ENCODE data around the gene NDUFAF7. TPM values are rescaled to one million over a fixed set of nuclear protein-coding genes. Genes with fewer than 3 reads are reported as not detected.

The NDUFAF7 gene
- total RNA-seq, 4 donors from 2014 or later: 11.3 to 35.7 (median 19.3) TPM

- no peak overlapping the region for H3K4me3 ChIP-seq
- no peaks in the 10 kb centered on the region for H3K9me3 ChIP-seq
- TF ChIP-seq POLR2A (IDR thresholded peaks at IDR 0.05): no peak
- TF ChIP-seq CTCF (IDR thresholded peaks at IDR 0.05): no peak
- no peaks in the 10 kb centered on the region for H3K4me1 ChIP-seq
- no peaks in the 10 kb centered on the region for H3K27me3 ChIP-seq
- no peak for DNase-seq
- no peak overlapping the region for H3K27ac ChIP-seq
- no peaks in the 10 kb centered on the region for H3K36me3 ChIP-seq
- intact Hi-C loops (cut with DNase I; ENCODE audit: low total_unique reads): no loop called here
These were observed 40.1 kb downstream of the NDUFAF7 start for GRCh38 chr2:37271376-37272067.

- TF ChIP-seq CTCF (IDR thresholded peaks at IDR 0.05): no peak
- TF ChIP-seq POLR2A (IDR thresholded peaks at IDR 0.05): no peak
- intact Hi-C loops (cut with DNase I; ENCODE audit: low total_unique reads): no loop called here
- Histone ChIP-seq H3K27ac (no peak overlapping the region), H3K27me3 (no peaks in the 10 kb centered on the region), H3K36me3 (no peaks in the 10 kb centered on the region), H3K4me1 (no peaks in the 10 kb centered on the region), H3K9me3 (no peaks in the 10 kb centered on the region), H3K4me3 (no peak overlapping the region)
- no peak for DNase-seq
These were observed 43.0 kb downstream of the NDUFAF7 start for GRCh38 chr2:37274359-37274965.

GRCh38 chr2:37276291-37276690, 44.8 kb downstream of the NDUFAF7 start:
- H3K4me3 ChIP-seq: no peak overlapping the region
- H3K36me3 ChIP-seq: no peaks in the 10 kb centered on the region
- H3K9me3 ChIP-seq: no peaks in the 10 kb centered on the region
- no peak overlapping the region for H3K27ac ChIP-seq
- no peak for TF ChIP-seq POLR2A (IDR thresholded peaks at IDR 0.05)
- TF ChIP-seq CTCF (IDR thresholded peaks at IDR 0.05): no peak
- DNase-seq: no peak
- H3K4me1 ChIP-seq: no peaks in the 10 kb centered on the region
- no peaks in the 10 kb centered on the region for H3K27me3 ChIP-seq
- intact Hi-C loops (cut with DNase I; ENCODE audit: low total_unique reads): no loop called here

- intact Hi-C loops (cut with DNase I; ENCODE audit: low total_unique reads): no loop called here
- Histone ChIP-seq H3K4me3 (no peak overlapping the region), H3K27ac (no peak overlapping the region), H3K27me3 (no peaks in the 10 kb centered on the region), H3K36me3 (no peaks in the 10 kb centered on the region), H3K9me3 (no peaks in the 10 kb centered on the region), H3K4me1 (no peaks in the 10 kb centered on the region)
- DNase-seq: no peak
- no peak for TF ChIP-seq POLR2A (IDR thresholded peaks at IDR 0.05)
- TF ChIP-seq CTCF (IDR thresholded peaks at IDR 0.05): no peak
These were observed 50.5 kb downstream of the NDUFAF7 start for GRCh38 chr2:37281916-37282315.

GRCh38 chr2:37282746-37283145, 51.3 kb downstream of the NDUFAF7 start:
- TF ChIP-seq POLR2A (IDR thresholded peaks at IDR 0.05) (no peak), CTCF (IDR thresholded peaks at IDR 0.05) (no peak)
- DNase-seq: no peak
- Histone ChIP-seq H3K9me3 (no peaks in the 10 kb centered on the region), H3K4me1 (no peaks in the 10 kb centered on the region), H3K27ac (no peak overlapping the region), H3K4me3 (no peak overlapping the region), H3K36me3 (no peaks in the 10 kb centered on the region), H3K27me3 (no peaks in the 10 kb centered on the region)
- intact Hi-C loops (cut with DNase I; ENCODE audit: low total_unique reads): no loop called here
